ENCODE data around the gene CYP2U1.

The CYP2U1 gene

GRCh38 chr4:107987916-107988762, 56.8 kb downstream of the CYP2U1 start:
- no peak for DNase-seq

GRCh38 chr4:107988763-107989035, 57.4 kb downstream of the CYP2U1 start:
- peak; percentile 15 for DNase-seq

- no peak for DNase-seq
Observed at GRCh38 chr4:107989162-107989536, 57.8 kb downstream of the CYP2U1 start.

- peak; percentile 89 for DNase-seq
Observed at GRCh38 chr4:107989537-107990386, 58.4 kb downstream of the CYP2U1 start, which contains the start of gene HADH. Gene HADH, plus strand, starts transcription at chr4:107989889. Its CDS starts 44 bp downstream, at chr4:107989933.

- DNase-seq = no peak
Observed at GRCh38 chr4:107991945-107992630, 60.7 kb downstream of the CYP2U1 start.

- DNase-seq = no peak
Observed at GRCh38 chr4:107993969-107994368, 62.6 kb downstream of the CYP2U1 start.

- no peak for DNase-seq
Observed at GRCh38 chr4:107994894-107995293, 63.5 kb downstream of the CYP2U1 start.

GRCh38 chr4:107996949-107997788, 65.8 kb downstream of the CYP2U1 start:
- no peak for DNase-seq

GRCh38 chr4:107997794-107998193, 66.4 kb downstream of the CYP2U1 start:
- no peak for DNase-seq

GRCh38 chr4:107999932-108000539, 68.7 kb downstream of the CYP2U1 start:
- no peak for DNase-seq

- DNase-seq = no peak
Observed at GRCh38 chr4:108001540-108002135, 70.3 kb downstream of the CYP2U1 start.
